B cell (primary cell): ENCODE data around the gene POLR2F. TPM values are rescaled to one million over a fixed set of nuclear protein-coding genes. Genes with fewer than 3 reads are reported as not detected.

Experiments used
- ATAC-seq: fragments of 200-7000 bp; cut with Tn5 transposase; one replicate; pipeline ENCODE4 v1.10.0; 2021; ENCODE audit warnings: low read depth, mild to moderate bottlenecking, moderate number of reproducible peaks, moderate library complexity
- CTCF ChIA-PET: fragments of 350-600 bp; sonication (Branson Sonifier 250); formaldehyde crosslinking; loops from one replicate; lab custom pipeline; 2021; ENCODE audit warnings: antibody characterized with exemption, inconsistent platforms; lab: Charles Lee
- POLR2A ChIA-PET: fragments of 350-600 bp; sonication (Branson Sonifier 250); formaldehyde crosslinking; loops from one replicate; lab custom pipeline; 2021; ENCODE audit warnings: antibody characterized with exemption; lab: Charles Lee
- DNase-seq: peaks from one replicate; pipeline ENCODE4 v3.0.0; 2013
- H2AFZ ChIP-seq: 2 replicates; pipeline ENCODE4 v1.6.1; 2012; ENCODE audit warnings: mild to moderate bottlenecking, low read depth, low read length; ENCODE audit not compliant: insufficient read depth, poor library complexity, severe bottlenecking
- H3K27ac ChIP-seq, 2 donors: 1 replicate in 1 of 2; 2 replicates in 1 of 2; pipeline ENCODE4 v1.5.1; 2012 to 2013; ENCODE audit warnings: low read length in 2 of 2, mild to moderate bottlenecking in 2 of 2, moderate library complexity in 1 of 2
- H3K27me3 ChIP-seq, 4 experiments: fragments of 200-600 bp in 1 of 4; sonication (generic) in 1 of 4; replicated peaks in 1 of 4; 1 replicate in 2 of 4; 2 replicates in 2 of 4; pipeline versions ENCODE4 v1.6.1 to v1.7.0; 2013 to 2016; ENCODE audit warnings: low read length in 3 of 4, mild to moderate bottlenecking in 2 of 4, mixed read lengths in 1 of 4, moderate library complexity in 1 of 4; ENCODE audit not compliant: insufficient read depth in 4 of 4, control insufficient read depth in 3 of 4; ENCODE audit errors: control extremely low read depth in 1 of 4
- H3K36me3 ChIP-seq, 2 experiments: replicated peaks in 1 of 2; 1 replicate in 1 of 2; 2 replicates in 1 of 2; pipeline versions ENCODE4 v1.6.1 to v1.7.1; 2013; ENCODE audit warnings: low read length in 1 of 2; ENCODE audit not compliant: insufficient read depth in 2 of 2, control insufficient read depth in 1 of 2; ENCODE audit errors: control extremely low read depth in 1 of 2, extremely low read depth in 1 of 2
- H3K4me1 ChIP-seq, 2 donors: fragments of 200-600 bp in 1 of 2; sonication (generic) in 1 of 2; 1 replicate in 1 of 2; 2 replicates in 1 of 2; pipeline versions ENCODE4 v1.5.1 to v1.6.1; 2013 to 2017; ENCODE audit warnings: low read length in 2 of 2; ENCODE audit not compliant: control insufficient read depth in 2 of 2, insufficient read depth in 2 of 2
- H3K4me2 ChIP-seq: replicated peaks from 2 replicates; pipeline ENCODE3; 2012; ENCODE audit warnings: mild to moderate bottlenecking, low read depth, low read length; ENCODE audit not compliant: poor library complexity, severe bottlenecking
- H3K4me3 ChIP-seq, 5 experiments: fragments of 200-600 bp in 1 of 5; sonication (generic) in 1 of 5; 1 replicate in 3 of 5; 2 replicates in 2 of 5; pipeline versions ENCODE4 v1.5.1 to v1.7.0; 2011 to 2016; ENCODE audit warnings: low read length in 4 of 5, mild to moderate bottlenecking in 4 of 5, low read depth in 2 of 5, control low read depth in 1 of 5, moderate library complexity in 1 of 5; ENCODE audit not compliant: insufficient read depth in 1 of 5; ENCODE audit errors: control extremely low read depth in 1 of 5, extremely low read depth in 1 of 5
- H3K79me2 ChIP-seq: fragments of 200-600 bp; sonication (generic); one replicate; pipeline ENCODE4 v1.6.0; 2016; ENCODE audit warnings: low read length; ENCODE audit not compliant: control insufficient read depth, insufficient read depth
- H3K9ac ChIP-seq: fragments of 200-600 bp; sonication (generic); 2 replicates; pipeline ENCODE4 v1.6.1; 2017; ENCODE audit warnings: mild to moderate bottlenecking, low read length, moderate library complexity
- H3K9me3 ChIP-seq, 3 donors: one replicate each; pipeline versions ENCODE4 v1.6.1 to v1.7.1; 2013; ENCODE audit warnings: low read length in 2 of 3; ENCODE audit not compliant: control insufficient read depth in 2 of 3, insufficient read depth in 1 of 3; ENCODE audit errors: control extremely low read depth in 1 of 3
- H4K20me1 ChIP-seq: 2 replicates; pipeline ENCODE4 v1.6.0; 2012; ENCODE audit warnings: mild to moderate bottlenecking, low read length; ENCODE audit not compliant: insufficient read depth, control insufficient read depth, poor library complexity, severe bottlenecking
- H3K27ac Mint-ChIP-seq: one replicate; pipeline ENCODE4 v1.8.0; 2021; ENCODE audit warnings: mixed read lengths
- H3K27me3 Mint-ChIP-seq: one replicate; pipeline ENCODE4 v1.8.0; 2021; ENCODE audit warnings: mixed read lengths
- H3K4me1 Mint-ChIP-seq: one replicate; pipeline ENCODE4 v1.8.0; 2021; ENCODE audit warnings: mixed read lengths
- H3K4me3 Mint-ChIP-seq: one replicate; pipeline ENCODE4 v1.8.0; 2021; ENCODE audit warnings: mixed read lengths
- H3K9me3 Mint-ChIP-seq: one replicate; pipeline ENCODE4 v1.8.0; 2022; ENCODE audit warnings: mixed read lengths; ENCODE audit not compliant: insufficient read depth
- EZH2 ChIP-seq: IDR thresholded peaks from 2 replicates; pipeline ENCODE4 v1.6.1; 2012; ENCODE audit warnings: borderline replicate concordance, low read depth, mild to moderate bottlenecking, moderate library complexity, low read length; ENCODE audit not compliant: insufficient read depth, poor library complexity, severe bottlenecking
- WGBS: methylation state at CpG from one replicate; pipeline ENCODE4 v1.1.5; 2013; ENCODE audit warnings: missing lambda C conversion rate; ENCODE audit not compliant: insufficient coverage; 5-methylcytosine and 5-hydroxymethylcytosine counted together
- intact Hi-C: fragments of 100-400 bp; cut with micrococcal nuclease; formaldehyde crosslinking; loops from one replicate; pipeline ENCODE4 v1.10.0; 2022
- polyA plus RNA-seq: library from polyadenylated mRNA; depleted of rRNA; stranded (reverse); fragments of >200 nt; gene quantifications from 2 replicates; pipeline ENCODE4 v1.2.3, GENCODE V29; 2012
- total RNA-seq, 2 donors: library from RNA; stranded (reverse); fragments of 120-200 nt in 1 of 2; gene quantifications; 1 replicate in 1 of 2; 2 replicates in 1 of 2; pipeline versions ENCODE4 v1.2.3 to v1.2.4, GENCODE V29; 2013 to 2022
- TF ChIP-seq, protein P1 (sequence below): fragments of 200-600 bp; IDR thresholded peaks from one replicate; pipeline ENCODE4 v1.8.0; 2022; ENCODE audit warnings: antibody characterized with exemption, mild to moderate bottlenecking

Gene POLR2F
- total and polyA plus RNA-seq, 2 donors (not counting 1 experiment from before 2014, with no cell fraction given): 41.8 to 49.6 TPM

DNA sequence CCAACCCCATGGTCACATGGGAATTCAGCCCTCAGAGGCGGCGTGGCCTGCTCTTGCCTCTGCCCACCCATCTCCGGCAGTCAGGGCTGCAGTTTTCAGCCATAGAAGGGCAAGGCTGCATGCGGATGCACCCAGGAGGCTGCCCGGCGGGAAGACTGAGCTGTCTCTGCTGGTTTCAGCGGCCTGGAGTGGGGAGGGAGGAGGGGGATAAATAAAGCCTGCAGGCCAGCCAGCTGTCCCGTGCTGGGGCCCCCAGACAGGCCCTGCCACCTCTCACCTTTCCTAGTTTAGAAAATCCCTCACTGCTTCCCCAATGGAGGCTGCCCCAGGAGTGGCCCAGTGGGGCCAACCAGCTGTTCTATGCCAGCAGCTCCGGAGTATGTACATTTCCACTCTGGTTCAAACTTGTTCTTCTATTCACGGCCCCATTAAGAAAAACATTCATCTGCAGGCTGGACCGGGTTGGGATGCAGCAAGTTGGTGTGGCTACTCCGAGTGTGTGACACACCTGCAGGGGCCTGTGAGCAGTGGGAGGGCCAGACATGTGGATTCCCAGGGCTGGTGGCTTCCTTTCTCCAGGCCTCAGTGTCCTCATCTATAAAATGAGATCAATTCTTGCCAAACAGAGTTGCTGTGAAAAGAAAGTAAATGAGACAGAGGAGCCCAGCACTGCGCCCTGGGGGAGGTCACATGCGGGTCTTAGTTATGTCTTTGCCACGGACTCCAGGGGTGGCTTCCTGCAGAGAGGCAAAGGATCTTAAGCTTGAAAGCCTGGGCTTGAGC lies 42.4 kb upstream of the POLR2F start:
- Mint-ChIP-seq H3K27ac (no peak overlapping the region), H3K4me1 (peaks cover 19% of the 10 kb centered on the region), H3K27me3 (no peaks in the 10 kb centered on the region), H3K9me3 (no peaks in the 10 kb centered on the region), H3K4me3 (no peak overlapping the region)
- Histone ChIP-seq H3K4me2 (no peak overlapping the region), H4K20me1 (peaks cover 7% of the 10 kb centered on the region), H3K4me1 (peaks cover 6 to 10% of the 10 kb centered on the region in 2 donors), H3K9me3 (no peaks in the 10 kb centered on the region), H3K79me2 (peaks cover 3% of the 10 kb centered on the region), H3K27me3 (no peaks in the 10 kb centered on the region), H3K4me3 (no peak overlapping the region), H3K9ac (no peak overlapping the region), H3K27ac (no peak overlapping the region), H2AFZ (no peak overlapping the region), H3K36me3 (peaks cover 0 to 10% of the 10 kb centered on the region in 2 experiments)
- no peak for ATAC-seq
- intact Hi-C loops: no loop called here
- 94% methylated on average over 12 of the region's 15 CpGs for WGBS
- TF ChIP-seq, protein P1, sequence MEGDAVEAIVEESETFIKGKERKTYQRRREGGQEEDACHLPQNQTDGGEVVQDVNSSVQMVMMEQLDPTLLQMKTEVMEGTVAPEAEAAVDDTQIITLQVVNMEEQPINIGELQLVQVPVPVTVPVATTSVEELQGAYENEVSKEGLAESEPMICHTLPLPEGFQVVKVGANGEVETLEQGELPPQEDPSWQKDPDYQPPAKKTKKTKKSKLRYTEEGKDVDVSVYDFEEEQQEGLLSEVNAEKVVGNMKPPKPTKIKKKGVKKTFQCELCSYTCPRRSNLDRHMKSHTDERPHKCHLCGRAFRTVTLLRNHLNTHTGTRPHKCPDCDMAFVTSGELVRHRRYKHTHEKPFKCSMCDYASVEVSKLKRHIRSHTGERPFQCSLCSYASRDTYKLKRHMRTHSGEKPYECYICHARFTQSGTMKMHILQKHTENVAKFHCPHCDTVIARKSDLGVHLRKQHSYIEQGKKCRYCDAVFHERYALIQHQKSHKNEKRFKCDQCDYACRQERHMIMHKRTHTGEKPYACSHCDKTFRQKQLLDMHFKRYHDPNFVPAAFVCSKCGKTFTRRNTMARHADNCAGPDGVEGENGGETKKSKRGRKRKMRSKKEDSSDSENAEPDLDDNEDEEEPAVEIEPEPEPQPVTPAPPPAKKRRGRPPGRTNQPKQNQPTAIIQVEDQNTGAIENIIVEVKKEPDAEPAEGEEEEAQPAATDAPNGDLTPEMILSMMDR: no peak
- no peak for TF ChIP-seq EZH2
- POLR2A ChIA-PET: no interaction called here
- CTCF ChIA-PET: no interaction called here
- DNase-seq: no peak

DNA sequence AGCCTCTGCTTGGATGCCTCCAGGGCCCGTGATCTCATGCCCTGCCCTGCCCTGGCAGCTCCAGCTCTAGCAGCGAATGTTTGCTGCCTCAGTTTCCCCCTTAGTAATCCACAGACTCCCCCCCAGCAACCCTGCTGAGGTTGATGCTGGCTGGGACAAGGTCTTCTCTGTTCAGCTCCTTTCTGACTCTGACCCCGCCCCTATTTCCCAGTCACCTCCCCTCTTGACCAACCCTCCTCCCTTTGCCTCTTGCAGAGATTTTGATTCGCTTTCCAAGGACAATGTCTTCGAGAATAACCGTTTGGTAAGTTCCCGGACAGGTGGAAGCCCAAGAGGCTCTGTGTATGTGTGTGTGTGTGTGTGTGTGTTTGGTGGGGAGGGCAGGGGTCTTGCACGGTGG lies 41.8 kb upstream of the POLR2F start:
- Histone ChIP-seq H3K4me1 (peaks cover 6 to 9% of the 10 kb centered on the region in 2 donors), H3K9ac (no peak overlapping the region), H3K9me3 (no peaks in the 10 kb centered on the region), H3K27me3 (no peaks in the 10 kb centered on the region), H3K79me2 (peaks cover 3% of the 10 kb centered on the region), H2AFZ (no peak overlapping the region), H3K27ac (no peak overlapping the region), H3K4me2 (no peak overlapping the region), H3K4me3 (no peak overlapping the region), H3K36me3 (peaks cover 0 to 15% of the 10 kb centered on the region in 2 experiments), H4K20me1 (peaks cover 7% of the 10 kb centered on the region)
- 100% methylated on average over 2 of the region's 8 CpGs for WGBS
- Mint-ChIP-seq H3K4me3 (no peak overlapping the region), H3K27ac (no peak overlapping the region), H3K9me3 (no peaks in the 10 kb centered on the region), H3K4me1 (peaks cover 18% of the 10 kb centered on the region), H3K27me3 (no peaks in the 10 kb centered on the region)
- POLR2A ChIA-PET: no interaction called here
- CTCF ChIA-PET: no interaction called here
- ATAC-seq (no peak), DNase-seq (no peak)
- TF ChIP-seq EZH2: no peak
- TF ChIP-seq, protein P1: no peak
- intact Hi-C loops: no loop called here
